HG03378 (cell line): ENCODE measurements around the gene PRR12.
A peak's percentile ranks its signal among the peaks of the same experiment; 100 is the strongest.

Source experiments
- ATAC-seq: cut with Tn5 transposase; IDR thresholded peaks from one replicate; pipeline ENCODE4 v1.9.1; 2021; ENCODE audit warnings: mild to moderate bottlenecking, moderate library complexity; ENCODE audit not compliant: unreplicated experiment

PRR12 gene

GRCh38 chr19:49641688-49642491, 50.9 kb downstream of the PRR12 start, which contains the start of gene SCAF1:
SCAF1 (plus strand) TSS chr19:49642209; CDS start chr19:49645027, 2,818 bp downstream.
- peak; percentile 52 for ATAC-seq

- ATAC-seq: no peak
These were observed 51.6 kb downstream of the PRR12 start for GRCh38 chr19:49642492-49643035.

- no peak for ATAC-seq
These were observed 52.5 kb downstream of the PRR12 start for GRCh38 chr19:49643466-49643865.

DNA sequence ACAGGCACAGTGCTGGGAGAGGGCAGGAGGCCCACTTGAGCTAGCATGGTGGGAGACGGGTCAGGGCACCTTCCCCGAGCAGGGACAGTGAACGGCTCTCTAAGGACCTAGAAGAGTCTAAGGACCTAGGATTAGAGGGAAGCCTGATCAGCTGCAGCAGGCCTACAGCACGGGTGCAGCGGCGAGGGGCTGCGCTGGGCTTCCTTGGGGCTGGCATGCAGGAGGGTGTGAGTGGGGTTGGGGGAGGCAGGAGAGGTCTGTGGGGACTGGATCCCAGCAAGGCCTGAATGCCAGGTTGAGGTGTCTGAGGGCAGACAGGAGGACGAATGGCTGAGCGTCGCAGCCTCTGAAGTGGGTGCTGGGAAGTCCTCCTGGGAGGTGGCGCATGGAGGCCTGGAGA, 54.6 kb downstream of the PRR12 start:
- no peak for ATAC-seq

- ATAC-seq: no peak
These were observed 55.0 kb downstream of the PRR12 start for GRCh38 chr19:49645995-49646394.

DNA sequence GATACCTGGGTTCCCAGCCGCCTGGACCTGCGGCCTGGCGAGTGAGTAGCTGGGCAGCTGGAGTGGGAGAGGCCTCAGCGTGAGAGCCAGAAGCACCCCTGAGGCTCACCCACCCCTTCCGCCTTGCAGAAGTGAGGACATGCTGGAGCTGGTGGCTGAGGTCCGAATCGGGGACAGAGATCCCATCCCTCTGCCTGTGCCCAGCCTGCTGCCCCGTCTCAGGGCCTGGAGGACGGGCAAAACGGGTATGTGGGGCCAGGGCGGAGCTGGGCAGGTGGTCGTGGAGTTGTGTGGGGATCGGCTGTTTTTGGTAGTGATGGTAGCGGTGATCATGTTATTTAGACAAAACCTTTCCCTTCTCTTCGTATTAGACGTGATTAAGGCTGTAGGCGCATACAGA, 55.6 kb downstream of the PRR12 start:
- ATAC-seq: no peak

DNA sequence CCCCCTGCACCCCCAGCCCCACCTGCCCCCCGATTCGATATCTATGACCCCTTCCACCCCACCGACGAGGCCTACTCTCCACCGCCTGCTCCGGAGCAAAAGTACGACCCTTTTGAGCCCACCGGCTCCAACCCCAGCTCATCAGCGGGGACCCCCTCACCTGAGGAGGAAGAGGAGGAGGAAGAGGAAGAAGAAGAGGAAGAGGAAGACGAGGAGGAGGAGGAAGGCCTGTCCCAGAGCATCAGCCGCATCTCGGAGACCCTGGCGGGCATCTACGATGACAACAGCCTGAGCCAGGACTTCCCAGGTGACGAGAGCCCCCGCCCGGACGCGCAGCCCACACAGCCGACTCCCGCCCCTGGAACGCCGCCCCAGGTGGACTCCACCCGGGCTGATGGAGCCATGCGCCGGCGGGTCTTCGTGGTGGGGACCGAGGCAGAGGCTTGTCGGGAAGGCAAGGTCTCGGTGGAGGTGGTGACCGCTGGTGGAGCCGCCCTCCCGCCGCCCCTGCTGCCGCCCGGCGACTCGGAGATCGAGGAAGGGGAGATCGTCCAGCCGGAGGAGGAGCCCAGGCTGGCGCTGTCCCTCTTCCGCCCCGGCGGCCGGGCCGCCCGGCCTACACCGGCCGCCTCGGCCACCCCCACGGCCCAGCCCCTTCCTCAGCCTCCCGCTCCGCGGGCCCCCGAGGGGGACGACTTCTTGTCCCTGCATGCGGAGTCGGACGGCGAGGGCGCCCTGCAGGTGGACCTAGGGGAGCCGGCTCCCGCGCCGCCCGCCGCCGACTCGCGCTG, 60.2 kb downstream of the PRR12 start:
- no peak for ATAC-seq

DNA sequence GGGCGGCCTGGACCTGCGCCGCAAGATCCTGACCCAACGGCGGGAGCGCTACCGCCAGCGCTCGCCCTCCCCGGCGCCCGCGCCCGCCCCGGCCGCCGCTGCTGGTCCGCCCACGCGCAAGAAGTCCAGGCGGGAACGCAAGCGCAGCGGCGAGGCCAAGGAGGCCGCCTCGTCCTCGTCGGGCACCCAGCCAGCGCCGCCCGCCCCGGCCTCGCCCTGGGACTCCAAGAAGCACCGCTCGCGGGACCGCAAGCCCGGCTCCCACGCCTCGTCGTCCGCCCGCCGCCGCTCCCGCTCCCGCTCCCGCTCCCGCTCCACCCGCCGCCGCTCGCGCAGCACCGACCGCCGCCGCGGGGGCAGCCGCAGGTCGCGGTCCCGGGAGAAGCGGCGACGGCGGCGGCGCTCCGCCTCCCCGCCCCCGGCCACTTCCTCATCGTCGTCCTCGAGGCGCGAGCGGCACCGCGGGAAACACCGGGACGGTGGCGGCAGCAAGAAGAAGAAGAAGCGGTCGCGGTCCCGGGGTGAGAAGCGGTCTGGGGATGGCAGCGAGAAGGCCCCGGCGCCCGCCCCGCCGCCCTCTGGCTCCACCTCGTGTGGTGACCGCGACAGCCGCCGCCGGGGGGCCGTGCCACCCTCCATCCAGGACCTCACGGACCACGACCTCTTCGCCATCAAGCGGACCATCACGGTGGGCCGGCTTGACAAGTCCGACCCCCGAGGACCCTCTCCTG, 61.0 kb downstream of the PRR12 start:
- ATAC-seq: no peak

- ATAC-seq: no peak
These were observed 61.8 kb downstream of the PRR12 start for GRCh38 chr19:49652551-49653465.

GRCh38 chr19:49653466-49653806, 62.5 kb downstream of the PRR12 start:
- no peak for ATAC-seq

GRCh38 chr19:49654581-49654980, 63.6 kb downstream of the PRR12 start:
- no peak for ATAC-seq

GRCh38 chr19:49655570-49656455, 64.8 kb downstream of the PRR12 start:
- no peak for ATAC-seq

GRCh38 chr19:49656456-49657109, 65.6 kb downstream of the PRR12 start:
- ATAC-seq: no peak

GRCh38 chr19:49657493-49658138, 66.6 kb downstream of the PRR12 start:
- ATAC-seq: no peak

DNA sequence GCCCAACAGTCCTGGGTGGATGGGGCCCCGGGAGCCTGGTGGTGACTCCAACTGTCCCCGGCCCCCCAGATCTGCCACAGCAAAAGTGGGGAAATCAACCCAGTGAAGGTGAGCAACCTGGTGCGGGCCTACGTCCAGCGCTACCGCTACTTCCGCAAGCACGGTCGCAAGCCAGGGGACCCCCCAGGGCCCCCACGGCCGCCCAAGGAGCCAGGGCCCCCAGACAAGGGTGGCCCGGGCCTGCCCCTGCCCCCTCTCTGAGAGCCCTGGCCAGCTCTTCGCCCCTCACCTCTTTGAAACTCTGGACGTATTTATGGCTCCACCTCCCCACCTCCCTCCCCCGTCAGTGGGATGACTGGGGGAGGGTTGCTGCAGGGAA, 67.1 kb downstream of the PRR12 start:
- no peak for ATAC-seq

DNA sequence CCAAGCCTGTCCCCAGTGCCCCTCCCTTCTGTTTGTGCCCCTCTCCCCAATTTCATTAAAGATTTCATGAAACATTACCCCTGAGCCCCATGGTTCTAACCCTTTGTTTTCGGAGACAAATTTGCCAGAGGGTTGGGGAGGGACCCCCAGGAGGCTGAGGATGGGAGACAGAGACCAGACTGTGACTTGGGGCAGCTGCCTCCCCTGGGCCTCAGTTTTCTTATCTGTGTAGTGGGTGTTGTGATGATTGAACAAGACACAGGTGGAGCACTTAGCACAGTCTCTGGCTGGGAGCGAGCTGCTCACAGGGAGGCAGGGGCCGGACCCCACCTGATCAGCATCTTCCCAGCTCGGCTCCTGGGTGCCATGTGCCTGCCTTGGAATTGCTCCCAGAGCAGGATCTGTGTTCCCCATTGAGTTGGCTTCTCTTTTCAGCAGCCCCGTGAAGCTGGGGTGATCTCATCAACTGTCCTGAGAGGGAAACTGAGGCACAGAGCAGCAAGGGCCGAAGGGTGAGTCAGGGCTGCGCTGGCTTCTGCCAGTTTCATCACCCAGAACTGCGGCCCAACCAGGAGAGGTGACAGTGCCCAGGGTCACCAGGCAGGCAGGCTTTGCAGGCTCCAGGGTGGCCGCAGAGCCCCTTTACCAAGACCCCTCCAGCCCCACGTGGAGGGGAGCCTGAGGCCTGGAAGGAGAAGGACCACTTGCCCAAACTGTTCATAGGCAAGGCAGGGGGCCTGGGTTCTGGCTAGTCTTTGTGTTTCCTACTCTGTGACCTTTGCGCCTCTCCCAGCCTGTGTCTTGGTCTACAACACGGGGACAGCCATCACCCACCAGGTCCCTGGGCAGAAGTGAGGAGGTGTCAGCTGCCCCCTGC, 67.8 kb downstream of the PRR12 start:
- ATAC-seq: no peak

GRCh38 chr19:49660338-49660961, 69.5 kb downstream of the PRR12 start:
- ATAC-seq: no peak
